ENCODE results near the gene LRCOL1. TPM values are rescaled to one million over a fixed set of nuclear protein-coding genes. Genes with fewer than 3 reads are reported as not detected.

Gene LRCOL1
- total RNA-seq, 1 experiment from 2014 or later, result not detected

GRCh38 chr12:132575661-132576060 lies 34.7 kb downstream of the LRCOL1 start (continued):
- TF ChIP-seq POLR2A (IDR thresholded peaks at IDR 0.05; ENCODE audit: borderline replicate concordance, extremely low read depth, insufficient read depth, insufficient read length), result no peak
- TF ChIP-seq POLR2AphosphoS5 (IDR thresholded peaks at IDR 0.05; ENCODE audit: low read depth, low read length), result no peak
- no peak for TF ChIP-seq ZNF274 (IDR thresholded peaks at IDR 0.05; ENCODE audit: low read depth, low read length)
- no peak for TF ChIP-seq CTCF (IDR thresholded peaks at IDR 0.05 in 2 of 3, conservative IDR thresholded peaks at IDR 0.05 in 1 of 3; ENCODE audit: borderline replicate concordance in 1 of 3, insufficient read depth in 1 of 3, low read depth in 2 of 3, low read length in 2 of 3)
- TF ChIP-seq ELF1 (IDR thresholded peaks at IDR 0.05; ENCODE audit: borderline replicate concordance, low read depth), result no peak

- H3K36me3 ChIP-seq (ENCODE audit: control insufficient read depth in 1 of 2, insufficient read depth in 2 of 2, low read length in 2 of 2), result peaks cover 17 to 26% of the 10 kb centered on the region in 2 experiments
- H3K9ac ChIP-seq (ENCODE audit: low read length), result no peak overlapping the region
- H3K27ac ChIP-seq (ENCODE audit: low read depth, low read length), result no peak overlapping the region
- H3K27me3 ChIP-seq (ENCODE audit: insufficient read depth, low read length), result no peaks in the 10 kb centered on the region
- intact Hi-C loops (cut with micrococcal nuclease), result no loop called here
- H2AFZ ChIP-seq (ENCODE audit: low read depth, low read length, poor library complexity, severe bottlenecking), result no peak overlapping the region
- DNase-seq (ENCODE audit: low read depth, low spot score), result no peak
- no peaks in the 10 kb centered on the region for H3K79me2 ChIP-seq (ENCODE audit: insufficient read depth, low read length)
- RAD21 ChIA-PET (ENCODE audit: low non-redundant PET in 1 of 2, low total read pairs in 2 of 2, uncharacterized antibody in 2 of 2, unreplicated experiment in 2 of 2), result no interaction called here
- no peaks in the 10 kb centered on the region for H3K4me1 ChIP-seq (ENCODE audit: control insufficient read depth in 1 of 2, insufficient read depth in 2 of 2, low read length in 2 of 2)
- POLR2A ChIA-PET, result no interaction called here
- ATAC-seq, result no peak
- BruUV-seq (replicated peaks), result no TSS peak
- no peaks in the 10 kb centered on the region for H3K9me3 ChIP-seq (ENCODE audit: control insufficient read depth in 1 of 2, insufficient read depth in 1 of 2, low read depth in 1 of 2, low read length in 2 of 2)
- H3K4me3 ChIP-seq (replicated peaks in 1 of 2; ENCODE audit: low read depth in 1 of 2, low read length in 2 of 2), result no peak overlapping the region
- H3K4me2 ChIP-seq (ENCODE audit: low read length), result no peak overlapping the region
- CTCF ChIA-PET, result no interaction called here
- H3K9me2 ChIP-seq (ENCODE audit: insufficient read depth), result no peaks in the 10 kb centered on the region
- H4K20me1 ChIP-seq (ENCODE audit: insufficient read depth), result no peaks in the 10 kb centered on the region
- TF ChIP-seq REST (IDR thresholded peaks at IDR 0.05; ENCODE audit: low read depth), result no peak
- TF ChIP-seq ZBTB33 (IDR thresholded peaks at IDR 0.05; ENCODE audit: extremely low read depth, insufficient replicate concordance, low read length), result no peak
- TF ChIP-seq MAX (IDR thresholded peaks at IDR 0.05), result no peak
- TF ChIP-seq ZNF274 (IDR thresholded peaks at IDR 0.05; ENCODE audit: low read depth, low read length), result no peak
- no peak for TF ChIP-seq ELF1 (IDR thresholded peaks at IDR 0.05; ENCODE audit: borderline replicate concordance, low read depth)
- no peak for TF ChIP-seq ATF3 (IDR thresholded peaks at IDR 0.05)
- no peak for TF ChIP-seq POLR2AphosphoS5 (IDR thresholded peaks at IDR 0.05; ENCODE audit: low read depth, low read length)
- TF ChIP-seq SRF (IDR thresholded peaks at IDR 0.05; ENCODE audit: low read depth), result no peak
- no peak for TF ChIP-seq TCF7L2 (IDR thresholded peaks at IDR 0.05; ENCODE audit: borderline replicate concordance, extremely low read depth, insufficient read depth, insufficient read length)
- TF ChIP-seq JUND (IDR thresholded peaks at IDR 0.05), result no peak
- no peak for TF ChIP-seq ZFX (IDR thresholded peaks at IDR 0.05)
- no peak for TF ChIP-seq EGR1 (IDR thresholded peaks at IDR 0.05; ENCODE audit: low read depth)
- no peak for TF ChIP-seq RAD21 (IDR thresholded peaks at IDR 0.05; ENCODE audit: low read depth)
Observed at GRCh38 chr12:132574271-132574996, 35.9 kb downstream of the LRCOL1 start.
